Skeletal muscle cell (primary cell): Measurements from ENCODE around the gene GREM1.

ENCODE experiments used
- DNase-seq: peaks from one replicate; pipeline ENCODE4 v3.0.0-alpha.2; 2010; ENCODE audit warnings: low read depth
- H3K4me3 ChIP-seq: 2 replicates; pipeline ENCODE4 v1.5.1; 2011; ENCODE audit warnings: low read depth, mild to moderate bottlenecking, control low read depth, low read length, moderate library complexity

GREM1 gene

GRCh38 chr15:32767236-32767635, 49.4 kb downstream of the GREM1 start:
- DNase-seq = no peak
- H3K4me3 ChIP-seq = no peak overlapping the region

GRCh38 chr15:32774022-32774421, 56.2 kb downstream of the GREM1 start:
- DNase-seq = peak; percentile 92

GRCh38 chr15:32775103-32775502, 57.3 kb downstream of the GREM1 start:
- H3K4me3 ChIP-seq = no peak overlapping the region

More at GRCh38 chr15:32774022-32774421, 56.2 kb downstream of the GREM1 start:
- H3K4me3 ChIP-seq = no peak overlapping the region

GRCh38 chr15:32778391-32779176, 60.8 kb downstream of the GREM1 start:
- no peak for DNase-seq
- H3K4me3 ChIP-seq = no peak overlapping the region

More at GRCh38 chr15:32775103-32775502, 57.3 kb downstream of the GREM1 start:
- peak; percentile 41 for DNase-seq

- H3K4me3 ChIP-seq = no peak overlapping the region
- no peak for DNase-seq
These were observed 64.0 kb downstream of the GREM1 start for GRCh38 chr15:32781781-32782180.

- no peak overlapping the region for H3K4me3 ChIP-seq
- DNase-seq = no peak
These were observed 66.8 kb downstream of the GREM1 start for GRCh38 chr15:32784581-32784980.

GRCh38 chr15:32786906-32787305, 69.1 kb downstream of the GREM1 start:
- no peak for DNase-seq

GRCh38 chr15:32787949-32788348, 70.1 kb downstream of the GREM1 start:
- no peak overlapping the region for H3K4me3 ChIP-seq
- no peak for DNase-seq

More at GRCh38 chr15:32786906-32787305, 69.1 kb downstream of the GREM1 start:
- no peak overlapping the region for H3K4me3 ChIP-seq

- no peak overlapping the region for H3K4me3 ChIP-seq
- DNase-seq = no peak
These were observed 72.7 kb downstream of the GREM1 start for GRCh38 chr15:32790352-32790999.

GRCh38 chr15:32792436-32792835, 74.6 kb downstream of the GREM1 start:
- no peak overlapping the region for H3K4me3 ChIP-seq

More at GRCh38 chr15:32792436-32792835, 74.6 kb downstream of the GREM1 start:
- no peak for DNase-seq
